HL-60 (cell line): ENCODE data around the gene CTNNA3.

Source experiments
- POLR2AphosphoS5 ChIP-seq: IDR thresholded peaks from 2 replicates; pipeline ENCODE4 v1.6.1; 2012; ENCODE audit warnings: low read depth
- TF ChIP-seq, protein P1 (sequence below): IDR thresholded peaks from one replicate; pipeline ENCODE4 v1.5.1; 2011; ENCODE audit warnings: low read length, control low read depth, inconsistent platforms; ENCODE audit not compliant: insufficient read depth
- TF ChIP-seq, protein P2 (sequence below): IDR thresholded peaks from 2 replicates; pipeline ENCODE4 v1.6.1; 2012; ENCODE audit warnings: low read depth; ENCODE audit not compliant: insufficient replicate concordance

- TF ChIP-seq, protein P1, sequence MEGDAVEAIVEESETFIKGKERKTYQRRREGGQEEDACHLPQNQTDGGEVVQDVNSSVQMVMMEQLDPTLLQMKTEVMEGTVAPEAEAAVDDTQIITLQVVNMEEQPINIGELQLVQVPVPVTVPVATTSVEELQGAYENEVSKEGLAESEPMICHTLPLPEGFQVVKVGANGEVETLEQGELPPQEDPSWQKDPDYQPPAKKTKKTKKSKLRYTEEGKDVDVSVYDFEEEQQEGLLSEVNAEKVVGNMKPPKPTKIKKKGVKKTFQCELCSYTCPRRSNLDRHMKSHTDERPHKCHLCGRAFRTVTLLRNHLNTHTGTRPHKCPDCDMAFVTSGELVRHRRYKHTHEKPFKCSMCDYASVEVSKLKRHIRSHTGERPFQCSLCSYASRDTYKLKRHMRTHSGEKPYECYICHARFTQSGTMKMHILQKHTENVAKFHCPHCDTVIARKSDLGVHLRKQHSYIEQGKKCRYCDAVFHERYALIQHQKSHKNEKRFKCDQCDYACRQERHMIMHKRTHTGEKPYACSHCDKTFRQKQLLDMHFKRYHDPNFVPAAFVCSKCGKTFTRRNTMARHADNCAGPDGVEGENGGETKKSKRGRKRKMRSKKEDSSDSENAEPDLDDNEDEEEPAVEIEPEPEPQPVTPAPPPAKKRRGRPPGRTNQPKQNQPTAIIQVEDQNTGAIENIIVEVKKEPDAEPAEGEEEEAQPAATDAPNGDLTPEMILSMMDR = no peak
- TF ChIP-seq POLR2AphosphoS5 = no peak
- TF ChIP-seq, protein P2, sequence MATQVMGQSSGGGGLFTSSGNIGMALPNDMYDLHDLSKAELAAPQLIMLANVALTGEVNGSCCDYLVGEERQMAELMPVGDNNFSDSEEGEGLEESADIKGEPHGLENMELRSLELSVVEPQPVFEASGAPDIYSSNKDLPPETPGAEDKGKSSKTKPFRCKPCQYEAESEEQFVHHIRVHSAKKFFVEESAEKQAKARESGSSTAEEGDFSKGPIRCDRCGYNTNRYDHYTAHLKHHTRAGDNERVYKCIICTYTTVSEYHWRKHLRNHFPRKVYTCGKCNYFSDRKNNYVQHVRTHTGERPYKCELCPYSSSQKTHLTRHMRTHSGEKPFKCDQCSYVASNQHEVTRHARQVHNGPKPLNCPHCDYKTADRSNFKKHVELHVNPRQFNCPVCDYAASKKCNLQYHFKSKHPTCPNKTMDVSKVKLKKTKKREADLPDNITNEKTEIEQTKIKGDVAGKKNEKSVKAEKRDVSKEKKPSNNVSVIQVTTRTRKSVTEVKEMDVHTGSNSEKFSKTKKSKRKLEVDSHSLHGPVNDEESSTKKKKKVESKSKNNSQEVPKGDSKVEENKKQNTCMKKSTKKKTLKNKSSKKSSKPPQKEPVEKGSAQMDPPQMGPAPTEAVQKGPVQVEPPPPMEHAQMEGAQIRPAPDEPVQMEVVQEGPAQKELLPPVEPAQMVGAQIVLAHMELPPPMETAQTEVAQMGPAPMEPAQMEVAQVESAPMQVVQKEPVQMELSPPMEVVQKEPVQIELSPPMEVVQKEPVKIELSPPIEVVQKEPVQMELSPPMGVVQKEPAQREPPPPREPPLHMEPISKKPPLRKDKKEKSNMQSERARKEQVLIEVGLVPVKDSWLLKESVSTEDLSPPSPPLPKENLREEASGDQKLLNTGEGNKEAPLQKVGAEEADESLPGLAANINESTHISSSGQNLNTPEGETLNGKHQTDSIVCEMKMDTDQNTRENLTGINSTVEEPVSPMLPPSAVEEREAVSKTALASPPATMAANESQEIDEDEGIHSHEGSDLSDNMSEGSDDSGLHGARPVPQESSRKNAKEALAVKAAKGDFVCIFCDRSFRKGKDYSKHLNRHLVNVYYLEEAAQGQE = no peak
Observed at GRCh38 chr10:66301078-66301477, 1394.9 kb downstream of the CTNNA3 start.
